H9 (cell line): ENCODE measurements around the gene PPP2R5B. TPM values are rescaled to one million over a fixed set of nuclear protein-coding genes. Genes with fewer than 3 reads are reported as not detected.

Source experiments
- DNase-seq: peaks from one replicate; pipeline ENCODE4 v3.0.0-alpha.2; 2017
- H2AFZ ChIP-seq: one replicate; pipeline ENCODE4 v1.6.1; 2013; ENCODE audit warnings: mild to moderate bottlenecking, low read length, control low read depth, moderate library complexity
- H2AK5ac ChIP-seq: 2 replicates; pipeline ENCODE4 v1.6.1; 2013; ENCODE audit warnings: low read length, control low read depth, mixed read lengths; ENCODE audit not compliant: insufficient read length
- H2BK120ac ChIP-seq: one replicate; pipeline ENCODE4 v1.6.1; 2013; ENCODE audit warnings: low read depth, mild to moderate bottlenecking, low read length, control low read depth, inconsistent platforms; ENCODE audit not compliant: poor library complexity, severe bottlenecking
- H2BK12ac ChIP-seq: 2 replicates; pipeline ENCODE4 v1.6.1; 2013; ENCODE audit warnings: low read length, control low read depth, mixed read lengths, low read depth; ENCODE audit not compliant: insufficient read length
- H2BK15ac ChIP-seq: 2 replicates; pipeline ENCODE4 v1.6.1; 2013; ENCODE audit warnings: low read depth, low read length, control low read depth
- H2BK20ac ChIP-seq: one replicate; pipeline ENCODE4 v1.6.1; 2013; ENCODE audit warnings: low read depth, mild to moderate bottlenecking, low read length, control low read depth, inconsistent platforms; ENCODE audit not compliant: poor library complexity, severe bottlenecking
- H2BK5ac ChIP-seq: 2 replicates; pipeline ENCODE4 v1.6.1; 2013; ENCODE audit warnings: low read length, control low read depth, mixed read lengths; ENCODE audit not compliant: insufficient read length
- H3K14ac ChIP-seq: 2 replicates; pipeline ENCODE4 v1.6.1; 2013; ENCODE audit warnings: low read length, control low read depth; ENCODE audit not compliant: insufficient read depth
- H3K18ac ChIP-seq: 2 replicates; pipeline ENCODE4 v1.6.1; 2013; ENCODE audit warnings: low read depth, mild to moderate bottlenecking, mixed read lengths, low read length, control low read depth; ENCODE audit not compliant: insufficient read length
- H3K23ac ChIP-seq: 2 replicates; pipeline ENCODE4 v1.6.1; 2013; ENCODE audit warnings: low read length, control low read depth, mixed read lengths, low read depth; ENCODE audit not compliant: insufficient read length
- H3K23me2 ChIP-seq: 2 replicates; pipeline ENCODE4 v1.6.1; 2013; ENCODE audit warnings: low read depth, mild to moderate bottlenecking, mixed read lengths, low read length, control low read depth; ENCODE audit not compliant: insufficient read length, poor library complexity, severe bottlenecking
- H3K27ac ChIP-seq: 2 replicates; pipeline ENCODE4 v1.5.1; 2013; ENCODE audit warnings: low read length, control low read depth, mixed read lengths, low read depth; ENCODE audit not compliant: insufficient read length
- H3K27me3 ChIP-seq: 2 replicates; pipeline ENCODE4 v1.6.1; 2013; ENCODE audit warnings: low read length, control low read depth, inconsistent platforms; ENCODE audit not compliant: insufficient read depth
- H3K4ac ChIP-seq: 2 replicates; pipeline ENCODE4 v1.6.1; 2013; ENCODE audit warnings: low read depth, mild to moderate bottlenecking, control low read depth, inconsistent platforms, low read length, moderate library complexity
- H3K4me1 ChIP-seq: 2 replicates; pipeline ENCODE4 v1.6.1; 2013; ENCODE audit warnings: low read length, control low read depth, inconsistent platforms; ENCODE audit not compliant: insufficient read depth
- H3K4me2 ChIP-seq: 2 replicates; pipeline ENCODE4 v1.6.1; 2013; ENCODE audit warnings: low read length, control low read depth, mixed read lengths; ENCODE audit not compliant: insufficient read length, insufficient read depth
- H3K56ac ChIP-seq: 2 replicates; pipeline ENCODE4 v1.6.1; 2013; ENCODE audit warnings: low read depth, mild to moderate bottlenecking, mixed read lengths, low read length, control low read depth; ENCODE audit not compliant: insufficient read length
- H3K79me1 ChIP-seq: 2 replicates; pipeline ENCODE4 v1.6.1; 2013; ENCODE audit warnings: low read depth, mild to moderate bottlenecking, moderate library complexity, low read length, control low read depth, inconsistent platforms; ENCODE audit not compliant: insufficient read depth, poor library complexity, severe bottlenecking
- H3K79me2 ChIP-seq: 2 replicates; pipeline ENCODE4 v1.6.1; 2013; ENCODE audit warnings: low read length, control low read depth, inconsistent platforms; ENCODE audit not compliant: insufficient read depth
- H3K9ac ChIP-seq: 2 replicates; pipeline ENCODE4 v1.6.1; 2013; ENCODE audit warnings: low read length, control low read depth, mixed read lengths; ENCODE audit not compliant: insufficient read length; ENCODE audit errors: extremely low read depth
- H3K9me3 ChIP-seq: one replicate; pipeline ENCODE4 v1.6.1; 2013; ENCODE audit warnings: low read depth, low read length, inconsistent platforms; ENCODE audit not compliant: control insufficient read depth
- H3T11ph ChIP-seq: one replicate; pipeline ENCODE4 v1.6.1; 2013; ENCODE audit warnings: mild to moderate bottlenecking, low read length, control low read depth, inconsistent platforms
- H4K20me1 ChIP-seq: one replicate; pipeline ENCODE4 v1.6.1; 2013; ENCODE audit not compliant: control insufficient read depth, insufficient read length, insufficient read depth
- H4K5ac ChIP-seq: 2 replicates; pipeline ENCODE4 v1.6.1; 2013; ENCODE audit warnings: low read depth, mild to moderate bottlenecking, mixed read lengths, low read length, control low read depth; ENCODE audit not compliant: insufficient read length
- H4K8ac ChIP-seq: replicated peaks from 2 replicates; pipeline ENCODE4 v1.6.1; 2013; ENCODE audit warnings: low read length, control low read depth, mixed read lengths, low read depth; ENCODE audit not compliant: insufficient read length
- H4K91ac ChIP-seq: 2 replicates; pipeline ENCODE4 v1.6.1; 2013; ENCODE audit warnings: low read depth, mild to moderate bottlenecking, moderate library complexity, mixed read lengths, low read length, control low read depth; ENCODE audit not compliant: insufficient read length
- H3K27ac Mint-ChIP-seq, 3 experiments: 2 replicates in 2 of 3; 3 replicates in 1 of 3; pipeline ENCODE4 v1.8.0; 2020 to 2021; ENCODE audit warnings: mixed read lengths in 3 of 3, mild to moderate bottlenecking in 1 of 3, moderate library complexity in 1 of 3
- H3K27me3 Mint-ChIP-seq: 2 replicates; pipeline ENCODE4 v1.8.0; 2021; ENCODE audit warnings: low read depth, mild to moderate bottlenecking, moderate library complexity, mixed read lengths
- H3K36me3 Mint-ChIP-seq, 3 experiments: 2 replicates in 2 of 3; 3 replicates in 1 of 3; pipeline ENCODE4 v1.8.0; 2020 to 2021; ENCODE audit warnings: low read depth in 3 of 3, mixed read lengths in 3 of 3; ENCODE audit not compliant: insufficient read depth in 1 of 3
- H3K4me1 Mint-ChIP-seq, 2 experiments: 2 replicates each; pipeline ENCODE4 v1.8.0; 2020; ENCODE audit warnings: mixed read lengths in 2 of 2
- H3K4me3 Mint-ChIP-seq, 2 experiments: 2 replicates in 1 of 2; 3 replicates in 1 of 2; pipeline ENCODE4 v1.8.0; 2020 to 2021; ENCODE audit warnings: mild to moderate bottlenecking in 2 of 2, mixed read lengths in 2 of 2, moderate library complexity in 1 of 2
- H3K9me3 Mint-ChIP-seq, 2 experiments: 2 replicates in 1 of 2; 3 replicates in 1 of 2; pipeline ENCODE4 v1.8.0; 2020; ENCODE audit warnings: mild to moderate bottlenecking in 2 of 2, mixed read lengths in 2 of 2, moderate library complexity in 1 of 2
- WGBS: extraction: QIAGEN DNeasy Blood & Tissue Kit; methylation state at CpG from one replicate; pipeline ENCODE4 v1.1.7; 2013; ENCODE audit warnings: missing lambda C conversion rate, low lambda C conversion rate, mixed read lengths; ENCODE audit not compliant: insufficient read length; ENCODE audit errors: extremely low coverage; 5-methylcytosine and 5-hydroxymethylcytosine counted together
- total RNA-seq: library from RNA; stranded (reverse); gene quantifications from 2 replicates; pipeline ENCODE4 v1.2.1, GENCODE V29; 2021
- TF ChIP-seq, protein P1 (sequence below): fragments of 200-600 bp; sonication (generic); conservative IDR thresholded peaks from 3 replicates; pipeline ENCODE4 v1.8.0; 2021; ENCODE audit warnings: antibody characterized with exemption, mild to moderate bottlenecking

Gene PPP2R5B
- total RNA-seq, 1 experiment from 2014 or later: 6.3 TPM

GRCh38 chr11:64894070-64894811 is 30.2 kb upstream of the PPP2R5B start:
- Histone ChIP-seq H3K9ac (no peak overlapping the region), H3K27ac (no peak overlapping the region), H3K4ac (no peak overlapping the region), H2AK5ac (no peak overlapping the region), H4K8ac (no peak overlapping the region), H4K91ac (no peak overlapping the region), H3K79me2 (no peaks in the 10 kb centered on the region), H3K9me3 (no peaks in the 10 kb centered on the region), H3K14ac (no peak overlapping the region), H2BK20ac (no peak overlapping the region), H2BK12ac (no peak overlapping the region), H3K18ac (no peak overlapping the region), H3T11ph (no peak overlapping the region), H2BK120ac (no peak overlapping the region), H3K4me2 (no peak overlapping the region), H3K23me2 (no peaks in the 10 kb centered on the region), H3K23ac (no peak overlapping the region), H3K79me1 (no peaks in the 10 kb centered on the region), H3K4me1 (no peaks in the 10 kb centered on the region), H4K5ac (no peak overlapping the region), H2AFZ (no peak overlapping the region), H4K20me1 (peaks cover 4% of the 10 kb centered on the region), H2BK15ac (no peak overlapping the region), H3K27me3 (no peaks in the 10 kb centered on the region), H2BK5ac (no peak overlapping the region), H3K56ac (no peak overlapping the region)
- Mint-ChIP-seq H3K27ac (no peak overlapping the region), H3K9me3 (no peaks in the 10 kb centered on the region; a peak in 1 of 5 replicates), H3K27me3 (no peaks in the 10 kb centered on the region), H3K4me3 (no peak overlapping the region), H3K36me3 (peaks cover 0 to 15% (median 8%) of the 10 kb centered on the region in 3 experiments; a peak in 4 of 7 replicates), H3K4me1 (peaks cover 0 to 8% of the 10 kb centered on the region in 2 experiments; a peak in 2 of 4 replicates)
- TF ChIP-seq, protein P1, sequence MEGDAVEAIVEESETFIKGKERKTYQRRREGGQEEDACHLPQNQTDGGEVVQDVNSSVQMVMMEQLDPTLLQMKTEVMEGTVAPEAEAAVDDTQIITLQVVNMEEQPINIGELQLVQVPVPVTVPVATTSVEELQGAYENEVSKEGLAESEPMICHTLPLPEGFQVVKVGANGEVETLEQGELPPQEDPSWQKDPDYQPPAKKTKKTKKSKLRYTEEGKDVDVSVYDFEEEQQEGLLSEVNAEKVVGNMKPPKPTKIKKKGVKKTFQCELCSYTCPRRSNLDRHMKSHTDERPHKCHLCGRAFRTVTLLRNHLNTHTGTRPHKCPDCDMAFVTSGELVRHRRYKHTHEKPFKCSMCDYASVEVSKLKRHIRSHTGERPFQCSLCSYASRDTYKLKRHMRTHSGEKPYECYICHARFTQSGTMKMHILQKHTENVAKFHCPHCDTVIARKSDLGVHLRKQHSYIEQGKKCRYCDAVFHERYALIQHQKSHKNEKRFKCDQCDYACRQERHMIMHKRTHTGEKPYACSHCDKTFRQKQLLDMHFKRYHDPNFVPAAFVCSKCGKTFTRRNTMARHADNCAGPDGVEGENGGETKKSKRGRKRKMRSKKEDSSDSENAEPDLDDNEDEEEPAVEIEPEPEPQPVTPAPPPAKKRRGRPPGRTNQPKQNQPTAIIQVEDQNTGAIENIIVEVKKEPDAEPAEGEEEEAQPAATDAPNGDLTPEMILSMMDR: peak; percentile 92
- peak; percentile 89 for DNase-seq
- no CpG with 5 or more reads among the region's 14 CpGs for WGBS
